Astrocyte (in vitro differentiated cells and primary cell): Measurements from ENCODE around the gene NEURL1. TPM values are rescaled to one million over a fixed set of nuclear protein-coding genes. Genes with fewer than 3 reads are reported as not detected.

Experiments used
- DNase-seq: peaks from one replicate; pipeline ENCODE4 v3.0.0-alpha.2; 2010; ENCODE audit warnings: low read depth
- FAIRE-seq: peaks from 2 replicates; lab custom pipeline; 2011; peaks lifted over from hg19 to GRCh38; lab: Jason Lieb, UNC
- H2AFZ ChIP-seq: 2 replicates; pipeline ENCODE4 v1.6.0; 2012; ENCODE audit warnings: low read depth, low read length, inconsistent platforms
- H3K27ac ChIP-seq: 2 replicates; pipeline ENCODE4 v1.5.1; 2011; ENCODE audit warnings: low read depth, low read length, inconsistent platforms
- H3K27me3 ChIP-seq: 2 replicates; pipeline ENCODE4 v1.6.0; 2011; ENCODE audit warnings: low read length, inconsistent platforms; ENCODE audit not compliant: insufficient read depth
- H3K36me3 ChIP-seq: 2 replicates; pipeline ENCODE4 v1.5.1; 2011; ENCODE audit warnings: low read length, inconsistent platforms; ENCODE audit not compliant: insufficient read depth
- H3K4me1 ChIP-seq: 2 replicates; pipeline ENCODE4 v1.5.1; 2011; ENCODE audit warnings: low read length, inconsistent platforms; ENCODE audit not compliant: insufficient read depth
- H3K4me2 ChIP-seq: 2 replicates; pipeline ENCODE4 v1.6.0; 2012; ENCODE audit warnings: low read length, inconsistent platforms
- H3K4me3 ChIP-seq: 2 replicates; pipeline ENCODE4 v1.5.1; 2011; ENCODE audit warnings: low read depth, mild to moderate bottlenecking, low read length, inconsistent platforms; ENCODE audit not compliant: insufficient read depth
- H3K79me2 ChIP-seq: 2 replicates; pipeline ENCODE4 v1.6.0; 2012; ENCODE audit warnings: mild to moderate bottlenecking, low read length, inconsistent platforms; ENCODE audit not compliant: insufficient read depth
- H3K9ac ChIP-seq: 2 replicates; pipeline ENCODE4 v1.6.0; 2012; ENCODE audit warnings: mild to moderate bottlenecking, low read length, inconsistent platforms
- H3K9me3 ChIP-seq: 2 replicates; pipeline ENCODE4 v1.5.1; 2012; ENCODE audit warnings: low read depth, mild to moderate bottlenecking, low read length, inconsistent platforms; ENCODE audit not compliant: insufficient read depth
- H4K20me1 ChIP-seq: 2 replicates; pipeline ENCODE4 v1.6.0; 2012; ENCODE audit warnings: low read length, inconsistent platforms; ENCODE audit not compliant: insufficient read depth
- H3K27ac Mint-ChIP-seq: one replicate; pipeline ENCODE4 v1.8.0; 2021; ENCODE audit warnings: mild to moderate bottlenecking, mixed read lengths; ENCODE audit not compliant: unreplicated experiment
- H3K27me3 Mint-ChIP-seq: one replicate; pipeline ENCODE4 v1.8.0; 2021; ENCODE audit warnings: low read depth, mixed read lengths; ENCODE audit not compliant: unreplicated experiment
- H3K36me3 Mint-ChIP-seq: one replicate; pipeline ENCODE4 v1.8.0; 2021; ENCODE audit warnings: low read depth, mixed read lengths; ENCODE audit not compliant: unreplicated experiment
- H3K4me1 Mint-ChIP-seq: one replicate; pipeline ENCODE4 v1.8.0; 2021; ENCODE audit warnings: low read depth, mixed read lengths; ENCODE audit not compliant: unreplicated experiment
- H3K4me3 Mint-ChIP-seq: one replicate; pipeline ENCODE4 v1.8.0; 2021; ENCODE audit warnings: mild to moderate bottlenecking, moderate library complexity, mixed read lengths; ENCODE audit not compliant: unreplicated experiment
- H3K9me3 Mint-ChIP-seq: one replicate; pipeline ENCODE4 v1.8.0; 2021; ENCODE audit warnings: mild to moderate bottlenecking, mixed read lengths; ENCODE audit not compliant: unreplicated experiment
- EZH2 ChIP-seq: IDR thresholded peaks from 2 replicates; pipeline ENCODE4 v1.6.1; 2012; ENCODE audit warnings: mild to moderate bottlenecking, low read length, inconsistent platforms; ENCODE audit not compliant: insufficient read depth
- total RNA-seq: library from RNA; stranded (reverse); gene quantifications from 2 replicates; pipeline ENCODE4 v1.2.1, GENCODE V29; 2021
- TF ChIP-seq, protein P1 (sequence below): IDR thresholded peaks from 2 replicates; pipeline ENCODE4 v1.5.1; 2011; ENCODE audit warnings: low read depth, mild to moderate bottlenecking, inconsistent platforms, low read length, moderate library complexity; ENCODE audit not compliant: insufficient read depth

The NEURL1 gene
- total RNA-seq, 1 donor from 2014 or later, result 1.5 TPM

DNA sequence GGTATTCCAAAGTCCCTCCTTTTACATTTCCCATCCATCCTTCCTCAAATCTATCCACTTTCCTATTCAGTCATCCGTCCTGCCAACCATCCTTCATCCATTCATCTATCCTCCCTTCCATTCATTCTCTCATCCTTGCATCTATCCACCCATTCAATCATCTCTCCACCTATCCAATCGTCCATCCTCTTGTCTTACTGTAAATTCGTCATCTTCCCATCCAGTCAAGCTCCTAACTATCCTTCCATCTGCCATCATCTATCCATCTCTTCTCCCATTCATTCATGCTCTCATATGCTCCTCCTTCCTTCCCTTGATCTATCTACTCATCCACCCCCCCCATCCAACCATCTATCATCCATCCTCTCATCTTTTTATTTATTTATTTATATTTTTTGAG, 19.4 kb upstream of the NEURL1 start:
- no peaks in the 10 kb centered on the region for H3K36me3 Mint-ChIP-seq
- H3K4me1 ChIP-seq, result no peaks in the 10 kb centered on the region
- no peak overlapping the region for H3K9ac ChIP-seq
- no peaks in the 10 kb centered on the region for H3K36me3 ChIP-seq
- H3K4me3 ChIP-seq, result no peak overlapping the region
- H3K27me3 ChIP-seq, result peaks cover 32% of the 10 kb centered on the region
- H3K9me3 ChIP-seq, result no peaks in the 10 kb centered on the region
- H3K27ac Mint-ChIP-seq, result no peak overlapping the region
- H3K4me3 Mint-ChIP-seq, result no peak overlapping the region
- no peak overlapping the region for H2AFZ ChIP-seq
- H3K27me3 Mint-ChIP-seq, result peaks cover 10% of the 10 kb centered on the region
- no peak overlapping the region for H3K4me2 ChIP-seq
- no peak for DNase-seq
- H3K27ac ChIP-seq, result no peak overlapping the region
- H3K79me2 ChIP-seq, result no peaks in the 10 kb centered on the region
- no peak for FAIRE-seq
- H4K20me1 ChIP-seq, result no peaks in the 10 kb centered on the region
- TF ChIP-seq, protein P1, sequence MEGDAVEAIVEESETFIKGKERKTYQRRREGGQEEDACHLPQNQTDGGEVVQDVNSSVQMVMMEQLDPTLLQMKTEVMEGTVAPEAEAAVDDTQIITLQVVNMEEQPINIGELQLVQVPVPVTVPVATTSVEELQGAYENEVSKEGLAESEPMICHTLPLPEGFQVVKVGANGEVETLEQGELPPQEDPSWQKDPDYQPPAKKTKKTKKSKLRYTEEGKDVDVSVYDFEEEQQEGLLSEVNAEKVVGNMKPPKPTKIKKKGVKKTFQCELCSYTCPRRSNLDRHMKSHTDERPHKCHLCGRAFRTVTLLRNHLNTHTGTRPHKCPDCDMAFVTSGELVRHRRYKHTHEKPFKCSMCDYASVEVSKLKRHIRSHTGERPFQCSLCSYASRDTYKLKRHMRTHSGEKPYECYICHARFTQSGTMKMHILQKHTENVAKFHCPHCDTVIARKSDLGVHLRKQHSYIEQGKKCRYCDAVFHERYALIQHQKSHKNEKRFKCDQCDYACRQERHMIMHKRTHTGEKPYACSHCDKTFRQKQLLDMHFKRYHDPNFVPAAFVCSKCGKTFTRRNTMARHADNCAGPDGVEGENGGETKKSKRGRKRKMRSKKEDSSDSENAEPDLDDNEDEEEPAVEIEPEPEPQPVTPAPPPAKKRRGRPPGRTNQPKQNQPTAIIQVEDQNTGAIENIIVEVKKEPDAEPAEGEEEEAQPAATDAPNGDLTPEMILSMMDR, result no peak
- no peak for TF ChIP-seq EZH2
- H3K4me1 Mint-ChIP-seq, result peaks cover 4% of the 10 kb centered on the region
- peaks cover 2% of the 10 kb centered on the region for H3K9me3 Mint-ChIP-seq

DNA sequence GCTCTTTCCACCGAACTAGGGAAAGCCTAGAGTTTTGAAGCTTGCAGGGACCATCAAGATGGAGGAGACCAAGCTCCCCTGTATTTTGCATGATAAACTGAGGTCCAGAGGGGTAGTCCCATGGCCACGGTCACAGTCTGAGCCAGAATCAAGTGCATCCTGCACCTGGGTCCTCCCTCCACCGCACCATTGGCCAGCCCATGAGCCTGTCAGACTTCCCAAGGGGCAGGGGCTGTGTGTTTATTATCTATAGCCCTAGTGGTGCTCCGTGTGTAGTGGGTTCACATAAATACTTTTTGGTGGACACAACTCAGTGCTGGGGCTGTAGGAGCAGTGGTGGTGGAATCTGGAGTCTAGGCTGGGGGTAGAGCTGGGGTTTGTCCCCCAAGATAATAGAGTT, 18.1 kb upstream of the NEURL1 start:
- Histone ChIP-seq H3K27me3 (peaks cover 27% of the 10 kb centered on the region), H3K4me3 (no peak overlapping the region), H3K4me1 (no peaks in the 10 kb centered on the region), H3K4me2 (no peak overlapping the region), H3K9me3 (no peaks in the 10 kb centered on the region), H2AFZ (no peak overlapping the region), H4K20me1 (no peaks in the 10 kb centered on the region), H3K9ac (no peak overlapping the region), H3K36me3 (no peaks in the 10 kb centered on the region), H3K27ac (no peak overlapping the region), H3K79me2 (no peaks in the 10 kb centered on the region)
- Mint-ChIP-seq H3K4me1 (peaks cover 4% of the 10 kb centered on the region), H3K4me3 (no peak overlapping the region), H3K27me3 (peaks cover 11% of the 10 kb centered on the region), H3K27ac (no peak overlapping the region), H3K9me3 (peaks cover 1% of the 10 kb centered on the region), H3K36me3 (no peaks in the 10 kb centered on the region)
- TF ChIP-seq EZH2, result no peak
- TF ChIP-seq, protein P1, result no peak
- no peak for FAIRE-seq
- DNase-seq, result no peak

- FAIRE-seq (no peak), DNase-seq (no peak)
- TF ChIP-seq EZH2, result no peak
- TF ChIP-seq, protein P1, result no peak
- H3K4me2 ChIP-seq, result no peak overlapping the region
- H3K9me3 ChIP-seq, result no peaks in the 10 kb centered on the region
- no peak overlapping the region for H3K27ac ChIP-seq
- no peak overlapping the region for H3K27ac Mint-ChIP-seq
- H3K27me3 Mint-ChIP-seq, result peaks cover 9% of the 10 kb centered on the region
- H2AFZ ChIP-seq, result no peak overlapping the region
- no peaks in the 10 kb centered on the region for H3K79me2 ChIP-seq
- no peak overlapping the region for H3K4me3 ChIP-seq
- H3K27me3 ChIP-seq, result peaks cover 23% of the 10 kb centered on the region
- H3K36me3 Mint-ChIP-seq, result no peaks in the 10 kb centered on the region
- H3K9me3 Mint-ChIP-seq, result no peaks in the 10 kb centered on the region
- no peaks in the 10 kb centered on the region for H3K4me1 ChIP-seq
- no peaks in the 10 kb centered on the region for H3K36me3 ChIP-seq
- peaks cover 1% of the 10 kb centered on the region for H3K4me1 Mint-ChIP-seq
- no peak overlapping the region for H3K9ac ChIP-seq
- H4K20me1 ChIP-seq, result no peaks in the 10 kb centered on the region
- H3K4me3 Mint-ChIP-seq, result peak overlapping the region; percentile 20
Measured at GRCh38 chr10:103476046-103476768, 17.3 kb upstream of the NEURL1 start.
